Skeletal muscle tissue (tissue), 4 donors: ENCODE results near the gene PLPP4. TPM values are rescaled to one million over a fixed set of nuclear protein-coding genes. Genes with fewer than 3 reads are reported as not detected.

Experiments used
- H3K27ac ChIP-seq: one replicate; pipeline ENCODE4 v1.7.0; 2013; ENCODE audit warnings: mild to moderate bottlenecking, low read depth, low read length, inconsistent platforms
- H3K27me3 ChIP-seq, 3 donors: one replicate each; pipeline ENCODE4 v1.7.0; 2013; ENCODE audit warnings: low read length in 3 of 3; ENCODE audit not compliant: control insufficient read depth in 3 of 3, insufficient read depth in 3 of 3
- H3K36me3 ChIP-seq, 3 donors: one replicate each; pipeline ENCODE4 v1.7.0; 2013; ENCODE audit warnings: low read length in 3 of 3; ENCODE audit not compliant: control insufficient read depth in 3 of 3, insufficient read depth in 3 of 3
- H3K4me1 ChIP-seq, 3 donors: one replicate each; pipeline ENCODE4 v1.7.0; 2013; ENCODE audit warnings: low read length in 3 of 3, mild to moderate bottlenecking in 3 of 3; ENCODE audit not compliant: control insufficient read depth in 3 of 3, insufficient read depth in 3 of 3
- H3K4me3 ChIP-seq, 3 donors: one replicate each; pipeline ENCODE4 v1.7.0; 2013; ENCODE audit warnings: low read length in 3 of 3
- H3K9ac ChIP-seq, 3 donors: one replicate each; pipeline ENCODE4 v1.7.0; 2013; ENCODE audit warnings: low read length in 3 of 3, mild to moderate bottlenecking in 3 of 3, moderate library complexity in 2 of 3, low read depth in 1 of 3
- H3K9me3 ChIP-seq, 3 donors: one replicate each; pipeline ENCODE4 v1.7.0; 2013; ENCODE audit warnings: low read length in 3 of 3; ENCODE audit not compliant: control insufficient read depth in 3 of 3
- total RNA-seq: library from RNA; depleted of rRNA; stranded (reverse); fragments of >200 nt; gene quantifications from one replicate; pipeline ENCODE4 v1.2.3, GENCODE V29; 2014
- donor health status: Osteomylitis.

PLPP4 gene
- total RNA-seq, 1 donor from 2014 or later: 0.52 TPM

DNA sequence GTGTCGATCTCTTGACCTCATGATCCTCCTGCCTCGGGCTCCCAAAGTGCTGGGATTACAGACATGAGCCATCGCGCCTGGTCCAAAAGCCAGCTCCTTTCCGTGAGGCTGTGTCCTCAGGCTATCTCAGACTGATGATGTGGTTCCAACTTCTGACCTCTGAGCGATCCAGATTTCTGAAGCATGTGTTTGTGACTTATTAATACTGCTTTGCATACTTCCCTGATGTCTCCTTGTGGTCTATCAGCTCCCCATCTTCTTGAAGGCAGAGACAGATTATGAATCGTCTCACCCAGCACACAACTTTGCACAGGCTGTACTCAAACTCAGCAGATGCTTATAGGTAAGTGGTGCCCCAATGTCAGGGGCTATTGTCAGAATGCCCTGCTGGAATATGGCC lies 2.0 kb upstream of the PLPP4 start:
- no peaks in the 10 kb centered on the region for H3K36me3 ChIP-seq
- H3K4me3 ChIP-seq: no peak overlapping the region
- H3K9me3 ChIP-seq: no peaks in the 10 kb centered on the region
- no peak overlapping the region for H3K9ac ChIP-seq
- no peak overlapping the region for H3K27ac ChIP-seq
- peaks cover 7 to 11% (median 8%) of the 10 kb centered on the region in 3 donors for H3K4me1 ChIP-seq
- peaks cover 29 to 42% (median 29%) of the 10 kb centered on the region in 3 donors for H3K27me3 ChIP-seq

DNA sequence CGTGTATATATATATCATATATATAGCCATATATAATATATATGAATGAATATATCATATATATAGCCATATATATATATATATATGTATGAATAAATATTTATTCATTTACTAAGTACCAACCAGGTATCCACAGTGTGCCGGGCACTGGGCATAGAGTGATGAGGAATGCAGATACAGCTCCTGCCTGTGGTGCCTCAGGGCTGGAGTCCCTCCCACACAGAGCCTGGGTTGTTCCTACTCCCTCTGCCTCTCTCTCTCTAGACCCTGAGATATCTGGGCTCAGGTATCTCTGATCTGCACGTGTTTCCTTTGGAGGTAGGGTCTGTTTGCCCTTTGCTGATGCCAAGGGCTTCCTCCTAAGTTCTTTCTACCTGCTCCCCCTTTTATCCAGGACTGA lies 1.4 kb upstream of the PLPP4 start:
- H3K27me3 ChIP-seq: peaks cover 29 to 47% (median 34%) of the 10 kb centered on the region in 3 donors

DNA sequence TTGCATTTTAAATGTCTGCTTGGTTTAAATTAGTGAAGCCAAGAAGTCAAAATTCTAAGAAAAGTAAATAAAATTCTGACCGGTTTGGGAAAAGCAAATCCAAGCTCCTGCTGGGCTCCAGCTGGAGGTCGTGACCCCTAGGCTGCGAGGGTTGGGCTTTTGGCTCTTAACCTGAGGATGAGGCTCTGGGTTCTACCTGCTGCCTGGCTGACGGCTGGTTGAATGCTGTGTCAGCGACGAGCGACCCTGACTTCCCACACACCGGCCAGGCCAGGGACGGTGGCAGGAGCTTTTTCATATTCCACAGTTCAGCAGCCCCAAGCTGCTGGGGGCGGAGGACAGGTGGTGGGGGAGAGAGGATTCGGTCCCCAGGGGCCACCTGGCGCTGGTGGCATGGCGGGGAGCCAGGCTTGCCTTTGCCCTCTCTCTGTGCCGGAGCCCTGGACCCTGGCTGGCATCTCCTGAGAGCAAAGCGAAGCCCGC lies 843 bp upstream of the PLPP4 start:
- Histone ChIP-seq H3K36me3 (no peaks in the 10 kb centered on the region), H3K9me3 (no peaks in the 10 kb centered on the region), H3K27ac (no peak overlapping the region), H3K27me3 (peaks cover 30 to 51% (median 38%) of the 10 kb centered on the region in 3 donors), H3K4me1 (peaks cover 7 to 11% (median 8%) of the 10 kb centered on the region in 3 donors), H3K4me3 (no peak overlapping the region), H3K9ac (no peak overlapping the region)

More for the DNA sequence above, 1.4 kb upstream of the PLPP4 start:
- Histone ChIP-seq H3K4me1 (peaks cover 7 to 11% (median 8%) of the 10 kb centered on the region in 3 donors), H3K9ac (no peak overlapping the region), H3K9me3 (no peaks in the 10 kb centered on the region), H3K36me3 (no peaks in the 10 kb centered on the region), H3K27ac (no peak overlapping the region), H3K4me3 (no peak overlapping the region)

DNA sequence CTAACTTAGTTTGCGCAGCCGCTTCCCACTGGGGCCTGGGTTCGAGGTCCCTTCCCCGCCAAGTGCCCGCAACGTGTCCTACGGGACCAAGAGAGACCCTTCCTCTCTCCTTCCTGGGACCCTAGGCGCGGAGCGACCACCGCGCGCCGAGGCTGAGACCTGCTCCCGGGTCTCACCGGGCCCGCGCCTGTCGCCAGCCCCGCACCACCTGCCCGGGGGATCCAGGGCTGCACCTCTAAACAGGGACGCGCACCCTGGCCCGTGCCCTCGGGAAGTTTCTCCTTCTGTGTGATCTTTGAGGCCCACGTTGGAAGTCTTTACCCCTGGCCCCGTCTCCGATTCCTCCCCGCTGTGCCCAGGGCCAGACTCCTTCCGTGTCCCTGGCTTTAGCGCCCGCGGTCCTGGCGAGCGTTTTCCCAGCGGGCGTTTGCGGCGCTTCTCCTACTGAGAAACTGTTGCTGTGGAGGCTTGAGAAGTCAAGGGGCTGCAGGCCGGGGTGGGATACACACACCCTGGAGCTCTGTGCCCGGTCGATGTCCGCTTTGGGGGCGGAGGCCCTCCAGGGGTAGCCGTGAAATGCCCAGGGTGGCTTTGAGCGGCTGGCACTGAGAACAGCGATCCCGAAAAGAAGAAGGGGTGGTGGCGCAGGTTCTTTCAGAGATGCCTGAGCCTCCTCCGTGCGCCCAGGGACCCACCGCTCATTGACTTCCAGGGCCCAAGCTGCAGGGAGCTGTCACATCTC lies 575 bp downstream of the PLPP4 start:
- no peaks in the 10 kb centered on the region for H3K9me3 ChIP-seq
- H3K4me3 ChIP-seq: peak overlapping the region in 2 of 3 donors; percentile 43 to 56
- H3K27me3 ChIP-seq: peaks cover 38 to 51% (median 48%) of the 10 kb centered on the region in 3 donors
- no peak overlapping the region for H3K9ac ChIP-seq
- H3K27ac ChIP-seq: no peak overlapping the region
- H3K36me3 ChIP-seq: no peaks in the 10 kb centered on the region
- peaks cover 7 to 11% (median 8%) of the 10 kb centered on the region in 3 donors for H3K4me1 ChIP-seq

DNA sequence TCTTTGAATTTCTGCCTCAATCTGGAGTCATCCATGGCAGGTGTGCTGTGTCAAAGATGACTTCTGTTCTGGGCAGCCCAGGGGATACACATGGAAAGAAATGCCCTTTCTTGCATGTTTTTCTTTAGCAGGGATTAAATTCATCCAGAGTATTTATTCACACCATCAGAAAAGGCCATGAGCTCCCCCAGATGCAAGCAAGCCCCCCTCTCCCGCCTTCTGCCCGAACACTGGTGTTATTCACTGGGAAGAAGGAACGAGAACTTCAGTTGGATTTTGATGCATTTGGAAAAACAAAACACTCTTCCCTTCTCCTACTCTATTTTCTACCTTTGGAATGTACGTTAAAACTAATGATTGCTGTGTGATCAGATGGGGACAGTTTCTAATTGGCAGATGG lies 1.4 kb downstream of the PLPP4 start:
- Histone ChIP-seq H3K4me1 (peaks cover 7 to 11% (median 8%) of the 10 kb centered on the region in 3 donors), H3K27me3 (peaks cover 38 to 51% (median 48%) of the 10 kb centered on the region in 3 donors), H3K4me3 (no peak overlapping the region), H3K36me3 (no peaks in the 10 kb centered on the region), H3K27ac (no peak overlapping the region), H3K9ac (no peak overlapping the region), H3K9me3 (no peaks in the 10 kb centered on the region)

DNA sequence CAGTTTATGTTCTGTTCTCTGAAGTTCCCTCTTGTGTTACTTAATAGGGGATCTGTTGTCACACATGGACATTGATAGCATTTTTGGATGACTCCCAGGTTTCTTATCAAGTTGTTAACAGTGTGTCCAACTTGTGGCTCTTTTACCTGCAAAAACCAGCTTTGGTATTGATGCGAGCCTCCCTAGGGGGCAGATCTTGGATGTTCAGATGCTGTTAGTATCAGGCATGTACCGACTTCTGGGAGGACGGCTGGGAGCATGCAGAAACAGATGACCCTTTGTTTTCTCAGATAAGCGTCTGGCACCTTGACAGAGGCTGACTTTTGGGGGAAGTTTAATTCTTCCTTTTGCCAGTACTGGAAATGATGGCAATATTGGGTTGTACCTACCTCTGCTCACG lies 2.2 kb downstream of the PLPP4 start:
- Histone ChIP-seq H3K27me3 (peaks cover 38 to 51% (median 48%) of the 10 kb centered on the region in 3 donors), H3K4me1 (peaks cover 7 to 11% (median 8%) of the 10 kb centered on the region in 3 donors), H3K9me3 (no peaks in the 10 kb centered on the region), H3K27ac (no peak overlapping the region), H3K4me3 (no peak overlapping the region), H3K9ac (no peak overlapping the region), H3K36me3 (no peaks in the 10 kb centered on the region)

DNA sequence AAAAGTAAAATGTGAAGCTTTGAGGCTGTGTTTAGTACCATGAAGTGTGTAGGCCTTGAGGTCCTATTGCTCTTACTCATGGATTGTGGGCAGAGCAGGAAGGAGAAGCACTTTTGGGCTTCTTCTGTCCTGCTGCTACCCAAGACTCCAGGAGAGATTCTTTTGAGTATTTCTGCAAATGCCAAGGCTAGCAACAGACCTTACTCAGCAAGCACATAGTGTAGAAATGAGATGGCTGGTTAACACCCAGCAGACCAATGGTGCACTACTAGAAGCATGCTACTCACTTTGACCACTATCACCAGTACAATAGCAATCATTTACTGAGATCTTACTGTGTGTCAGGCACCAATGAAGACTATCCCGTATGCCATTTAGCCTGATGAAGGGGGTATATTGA lies 3.2 kb downstream of the PLPP4 start:
- Histone ChIP-seq H3K4me3 (no peak overlapping the region), H3K27me3 (peaks cover 38 to 50% (median 48%) of the 10 kb centered on the region in 3 donors), H3K9ac (no peak overlapping the region)

DNA sequence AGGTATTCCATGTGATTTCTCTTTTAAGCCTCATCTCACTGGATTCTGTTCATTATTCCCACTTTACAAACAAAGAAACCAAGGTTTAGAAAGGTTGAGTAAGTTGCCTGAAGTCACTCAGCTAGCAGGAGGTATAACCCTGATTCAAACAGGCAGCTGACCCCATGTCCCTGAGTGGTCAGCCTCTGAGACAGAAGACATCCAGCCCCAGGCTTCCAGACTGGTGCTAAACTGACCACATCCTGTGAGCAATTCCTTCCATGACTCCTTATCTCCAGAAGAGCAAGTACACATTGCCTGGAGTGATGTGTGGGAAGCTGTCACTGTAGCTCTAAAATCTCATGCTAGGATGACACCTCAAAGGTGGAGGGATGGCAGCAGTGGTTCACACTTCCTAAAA lies 3.7 kb downstream of the PLPP4 start:
- H3K27ac ChIP-seq: no peak overlapping the region
- H3K4me1 ChIP-seq: peaks cover 7 to 11% (median 8%) of the 10 kb centered on the region in 3 donors
- H3K36me3 ChIP-seq: no peaks in the 10 kb centered on the region
- no peak overlapping the region for H3K9ac ChIP-seq
- H3K4me3 ChIP-seq: no peak overlapping the region
- H3K9me3 ChIP-seq: no peaks in the 10 kb centered on the region
- H3K27me3 ChIP-seq: peaks cover 38 to 48% (median 46%) of the 10 kb centered on the region in 3 donors

More for the DNA sequence above, 3.2 kb downstream of the PLPP4 start:
- Histone ChIP-seq H3K36me3 (no peaks in the 10 kb centered on the region), H3K27ac (no peak overlapping the region), H3K4me1 (peaks cover 7 to 11% (median 8%) of the 10 kb centered on the region in 3 donors), H3K9me3 (no peaks in the 10 kb centered on the region)

DNA sequence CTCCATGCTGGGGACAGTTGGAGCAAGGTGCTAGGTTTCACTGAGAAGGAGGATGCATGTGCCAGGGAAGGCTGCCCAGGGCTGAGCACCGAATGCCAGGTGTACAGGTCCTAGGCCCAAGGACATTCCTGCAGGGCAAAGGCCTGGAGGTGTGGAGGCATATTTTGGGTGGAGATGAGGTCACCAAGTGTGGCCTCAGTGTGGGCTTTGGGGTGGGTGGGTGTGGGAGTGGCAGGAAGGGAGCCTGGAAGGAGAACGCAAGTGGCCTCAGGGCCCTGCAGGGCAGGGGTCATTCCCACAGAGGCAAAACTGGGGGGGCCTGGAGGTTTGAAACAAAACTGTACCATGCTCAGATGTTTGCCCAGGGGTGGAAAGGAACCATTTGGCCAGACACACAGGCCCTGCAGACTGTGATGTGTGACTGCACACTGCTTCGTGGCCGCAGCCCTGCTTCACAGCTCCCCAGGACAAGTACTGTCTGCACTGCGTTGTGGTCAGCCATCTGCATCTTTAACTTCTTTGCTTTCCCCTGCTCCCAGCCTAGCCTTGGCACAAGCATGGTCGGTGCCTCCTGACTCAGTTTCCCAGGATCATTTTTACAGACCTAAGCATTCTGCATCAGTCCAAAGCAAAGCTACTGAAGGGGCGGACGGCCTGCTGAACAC lies 5.1 kb downstream of the PLPP4 start:
- Histone ChIP-seq H3K27ac (no peak overlapping the region), H3K9me3 (no peaks in the 10 kb centered on the region), H3K4me3 (no peak overlapping the region), H3K9ac (no peak overlapping the region), H3K36me3 (no peaks in the 10 kb centered on the region), H3K27me3 (peaks cover 36 to 43% (median 38%) of the 10 kb centered on the region in 3 donors), H3K4me1 (peaks cover 6 to 7% (median 6%) of the 10 kb centered on the region in 3 donors)

DNA sequence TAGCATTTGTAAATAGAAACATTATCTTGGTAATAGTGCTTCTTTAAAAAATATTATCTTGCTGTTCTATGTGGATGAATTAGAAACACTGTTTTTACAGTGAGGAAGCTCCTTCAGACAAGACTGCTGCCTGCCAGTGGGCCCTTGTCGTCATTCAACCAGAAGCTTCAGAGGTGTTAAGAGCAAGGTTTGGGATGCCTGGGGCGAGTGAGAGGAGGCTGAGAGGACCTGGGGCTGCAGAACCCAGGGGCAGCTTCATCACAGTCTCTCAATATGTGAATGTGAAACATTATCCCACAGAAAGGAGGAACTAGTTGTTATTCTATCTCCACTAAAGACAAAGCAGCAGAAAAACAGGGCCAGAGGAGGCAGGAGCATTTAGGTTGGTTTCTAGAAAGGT lies 8.1 kb downstream of the PLPP4 start:
- Histone ChIP-seq H3K4me1 (no peaks in the 10 kb centered on the region), H3K27me3 (peaks cover 8 to 18% (median 9%) of the 10 kb centered on the region in 3 donors), H3K27ac (no peak overlapping the region), H3K9ac (no peak overlapping the region), H3K36me3 (no peaks in the 10 kb centered on the region), H3K4me3 (no peak overlapping the region), H3K9me3 (no peaks in the 10 kb centered on the region)
